VCaP (cell line): Measurements from ENCODE around the gene ERVH48-1.
"Not testable (repeated sequence)": the region's sequence is repeated elsewhere in the genome, so short reads cannot be mapped to it uniquely, and the experiment has no call there.

ENCODE experiments used
- H3K27ac ChIP-seq: fragments of 450-650 bp; 2 replicates; pipeline ENCODE4 v1.5.1; 2017
- TF ChIP-seq, protein P1 (sequence below): fragments of 450-650 bp; conservative IDR thresholded peaks from 2 replicates; pipeline ENCODE4 v1.5.1; 2017; ENCODE audit warnings: mild to moderate bottlenecking, moderate library complexity

ERVH48-1 gene

DNA sequence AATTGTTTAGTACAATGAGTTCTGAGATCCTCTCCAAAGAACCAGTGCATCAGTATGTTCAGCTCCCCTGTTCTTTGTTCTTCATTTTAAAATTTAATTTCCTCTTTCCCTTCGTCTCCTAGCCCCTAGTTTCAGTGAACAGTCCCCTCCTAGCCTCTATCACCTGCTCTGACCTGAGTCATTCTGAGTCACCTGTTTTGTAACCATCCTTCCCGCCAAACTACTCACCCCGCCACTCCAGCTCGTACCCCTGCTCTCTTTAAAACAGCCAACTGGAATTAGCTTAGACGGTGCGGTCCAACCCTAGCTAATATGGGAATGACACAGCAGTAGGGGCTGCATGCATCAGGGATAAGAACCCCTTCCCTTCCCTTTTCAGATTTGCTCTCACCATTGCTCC lies 16.8 kb upstream of the ERVH48-1 start:
- TF ChIP-seq, protein P1, sequence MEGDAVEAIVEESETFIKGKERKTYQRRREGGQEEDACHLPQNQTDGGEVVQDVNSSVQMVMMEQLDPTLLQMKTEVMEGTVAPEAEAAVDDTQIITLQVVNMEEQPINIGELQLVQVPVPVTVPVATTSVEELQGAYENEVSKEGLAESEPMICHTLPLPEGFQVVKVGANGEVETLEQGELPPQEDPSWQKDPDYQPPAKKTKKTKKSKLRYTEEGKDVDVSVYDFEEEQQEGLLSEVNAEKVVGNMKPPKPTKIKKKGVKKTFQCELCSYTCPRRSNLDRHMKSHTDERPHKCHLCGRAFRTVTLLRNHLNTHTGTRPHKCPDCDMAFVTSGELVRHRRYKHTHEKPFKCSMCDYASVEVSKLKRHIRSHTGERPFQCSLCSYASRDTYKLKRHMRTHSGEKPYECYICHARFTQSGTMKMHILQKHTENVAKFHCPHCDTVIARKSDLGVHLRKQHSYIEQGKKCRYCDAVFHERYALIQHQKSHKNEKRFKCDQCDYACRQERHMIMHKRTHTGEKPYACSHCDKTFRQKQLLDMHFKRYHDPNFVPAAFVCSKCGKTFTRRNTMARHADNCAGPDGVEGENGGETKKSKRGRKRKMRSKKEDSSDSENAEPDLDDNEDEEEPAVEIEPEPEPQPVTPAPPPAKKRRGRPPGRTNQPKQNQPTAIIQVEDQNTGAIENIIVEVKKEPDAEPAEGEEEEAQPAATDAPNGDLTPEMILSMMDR: no peak
- no peak overlapping the region for H3K27ac ChIP-seq

DNA sequence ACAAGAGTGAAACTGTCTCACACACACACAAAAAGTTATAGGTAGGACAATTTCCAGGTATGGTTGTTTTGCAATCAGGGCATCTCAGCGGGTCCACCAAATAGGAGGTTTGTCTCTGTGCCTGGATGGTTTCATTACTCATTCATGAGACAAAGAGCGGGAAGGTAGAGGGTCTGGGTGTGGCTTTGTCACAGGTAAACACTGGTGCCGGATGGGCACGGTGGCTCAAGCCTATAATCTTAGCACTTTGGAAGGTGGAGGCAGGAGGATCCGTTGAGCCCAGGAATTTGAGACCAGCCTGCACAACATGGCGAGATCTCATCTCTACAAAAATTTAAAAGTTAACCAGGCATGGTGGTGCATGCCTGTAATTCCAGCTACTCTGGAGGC lies 16.3 kb upstream of the ERVH48-1 start:
- TF ChIP-seq, protein P1: no peak
- no peak overlapping the region for H3K27ac ChIP-seq

DNA sequence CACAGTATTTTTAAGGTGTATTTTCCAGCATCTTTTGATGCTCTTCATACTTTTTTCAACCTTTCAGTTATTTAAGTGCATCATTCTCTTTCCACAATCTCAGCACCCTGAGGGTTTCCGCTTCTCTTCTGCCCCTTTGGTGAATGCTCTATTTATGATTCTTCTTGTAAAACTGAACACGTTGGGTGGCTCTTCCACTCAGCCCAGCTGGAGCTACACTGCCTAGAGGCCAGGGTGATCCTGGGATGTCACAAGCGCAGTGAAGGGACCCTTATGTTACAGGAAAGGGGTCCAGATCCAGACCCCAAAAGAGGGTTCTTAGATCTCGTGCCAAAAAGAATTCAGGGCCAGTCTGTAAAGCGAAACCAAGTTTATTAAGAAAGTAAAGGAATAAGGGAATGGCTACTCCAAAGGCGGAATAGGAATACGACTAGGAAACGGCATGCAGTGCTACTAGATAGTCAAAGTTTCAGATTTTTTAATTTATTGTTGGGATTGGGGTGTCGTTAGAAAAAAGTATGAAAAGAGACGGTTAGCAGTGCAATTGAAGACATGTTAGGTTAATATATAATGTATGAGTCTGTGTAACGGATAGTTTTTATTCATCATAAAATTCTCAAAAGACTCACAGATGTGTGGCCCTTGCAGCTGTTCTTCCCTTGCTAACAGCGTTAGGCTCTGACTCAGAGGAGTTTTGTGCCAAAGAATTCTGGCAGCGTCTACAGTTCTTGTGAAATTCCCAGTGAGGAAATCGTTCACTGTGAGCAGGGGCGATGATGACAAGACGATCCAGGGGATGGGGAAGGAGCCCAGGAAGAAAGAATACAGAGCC lies 14.4 kb upstream of the ERVH48-1 start:
- 0 out of 2 replicates have a peak overlapping the region, but pooled peaks have one; percentile 1 for H3K27ac ChIP-seq
- TF ChIP-seq, protein P1: no peak

DNA sequence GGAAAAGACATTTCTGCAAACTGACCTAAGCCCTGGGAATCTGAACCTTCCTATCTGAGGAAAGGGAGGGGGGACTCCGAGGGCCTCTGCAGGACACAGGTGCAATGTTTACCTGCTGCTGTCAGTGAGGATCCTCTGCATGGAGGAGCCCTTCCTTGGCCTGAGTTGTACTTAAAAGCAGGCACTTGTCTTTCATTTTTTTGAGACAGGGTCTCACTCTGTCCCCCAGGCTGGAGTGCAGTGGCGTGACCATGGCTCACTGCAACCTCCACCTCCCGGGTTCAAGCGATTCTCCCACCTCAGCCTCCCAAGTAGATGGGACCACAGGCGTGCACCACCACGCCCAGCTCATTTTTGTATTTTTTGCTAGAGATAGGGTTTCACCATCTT lies 13.2 kb upstream of the ERVH48-1 start:
- not testable (repeated sequence) for H3K27ac ChIP-seq

DNA sequence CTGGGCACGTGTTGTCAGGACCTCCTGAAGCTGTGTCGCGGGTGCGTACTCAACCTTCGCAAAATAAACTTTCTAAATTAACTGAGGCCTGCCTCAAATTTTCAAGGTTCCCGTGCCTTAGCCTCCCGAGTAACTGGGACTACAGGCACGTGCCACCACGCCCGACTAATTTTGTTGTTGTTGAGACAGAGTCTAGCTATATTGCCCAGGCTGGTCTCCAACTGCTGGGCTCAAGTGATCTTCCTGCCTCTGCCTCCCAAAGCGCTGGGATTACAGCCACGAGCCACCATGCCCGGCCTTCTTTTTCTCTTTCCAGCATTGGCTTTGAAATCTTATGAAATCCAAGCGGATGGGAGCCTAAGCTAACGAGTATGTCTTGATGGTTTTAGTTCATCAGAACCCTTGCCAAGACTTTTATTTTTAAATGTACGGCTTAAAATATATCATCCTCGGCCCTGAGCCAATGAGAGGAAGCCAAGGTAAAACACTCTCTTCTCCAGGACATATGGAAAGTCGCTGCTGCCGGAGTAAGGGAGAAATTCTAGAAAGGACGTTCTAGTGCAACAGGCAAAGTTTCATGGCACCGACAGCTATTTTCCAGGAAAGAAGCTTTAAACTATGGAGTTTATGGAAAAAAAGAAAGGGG lies 12.7 kb upstream of the ERVH48-1 start:
- H3K27ac ChIP-seq: no peak overlapping the region
- TF ChIP-seq, protein P1: no peak

DNA sequence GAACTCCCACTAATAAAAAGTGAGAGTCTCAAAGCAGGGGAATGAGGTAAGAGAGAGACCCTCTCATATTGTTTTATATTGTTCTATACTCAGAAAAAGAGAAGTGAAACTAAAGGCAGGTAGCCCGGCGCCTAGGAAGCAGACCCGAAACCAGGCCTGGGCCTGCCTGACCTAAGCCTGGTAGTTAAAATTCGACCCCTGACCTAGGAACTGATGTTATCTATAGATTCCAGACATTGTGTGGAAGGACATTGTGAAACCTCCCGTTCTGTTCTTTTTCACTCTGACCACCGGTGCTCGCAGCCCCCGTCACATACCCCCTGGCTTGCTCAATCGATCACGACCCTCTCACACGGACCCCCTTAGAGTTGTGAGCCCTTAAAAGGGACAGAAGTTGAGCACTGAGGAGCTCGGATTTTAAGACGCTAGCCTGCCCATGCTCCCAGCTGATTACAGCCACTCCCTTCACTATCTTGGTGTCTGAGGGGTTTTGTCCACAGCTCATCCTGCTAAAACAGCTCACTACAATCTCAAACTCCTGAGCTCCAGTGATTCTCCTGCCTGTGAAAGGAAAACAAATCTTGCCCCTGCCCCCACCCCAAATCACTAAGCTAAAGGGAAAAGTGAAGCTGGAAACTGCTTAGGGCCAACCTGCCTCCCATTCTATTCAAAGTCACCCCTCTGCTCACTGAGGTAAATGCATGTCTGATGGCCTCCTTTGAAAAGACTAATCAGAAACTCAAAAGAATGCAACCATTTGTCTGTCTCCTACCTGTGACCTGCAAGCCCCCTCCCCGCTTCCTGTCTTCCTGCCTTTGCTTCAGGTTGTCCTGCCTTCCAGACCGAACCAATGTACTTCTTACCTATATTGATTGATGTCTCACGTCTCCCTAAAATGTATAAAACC lies 11.9 kb upstream of the ERVH48-1 start:
- H3K27ac ChIP-seq: not testable (repeated sequence)

DNA sequence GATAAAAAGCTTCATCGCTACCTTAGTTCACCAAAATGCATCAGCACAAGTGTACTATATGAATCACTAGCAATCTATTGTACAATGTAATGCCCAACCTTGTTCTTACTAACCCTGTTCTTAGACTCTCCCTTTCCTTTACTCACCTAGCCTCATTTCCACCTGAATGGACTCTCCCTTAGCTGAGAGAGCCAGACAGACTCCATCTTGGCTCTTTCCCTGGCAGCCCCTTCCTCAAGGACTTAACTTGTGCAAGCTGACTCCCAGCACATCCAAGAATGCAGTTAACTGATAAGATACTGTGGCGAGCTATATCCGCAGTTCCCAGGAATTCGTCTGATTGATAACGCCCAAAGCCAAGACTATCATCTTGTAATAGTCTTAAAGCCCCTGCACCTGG lies 10.9 kb upstream of the ERVH48-1 start:
- not testable (repeated sequence) for H3K27ac ChIP-seq

DNA sequence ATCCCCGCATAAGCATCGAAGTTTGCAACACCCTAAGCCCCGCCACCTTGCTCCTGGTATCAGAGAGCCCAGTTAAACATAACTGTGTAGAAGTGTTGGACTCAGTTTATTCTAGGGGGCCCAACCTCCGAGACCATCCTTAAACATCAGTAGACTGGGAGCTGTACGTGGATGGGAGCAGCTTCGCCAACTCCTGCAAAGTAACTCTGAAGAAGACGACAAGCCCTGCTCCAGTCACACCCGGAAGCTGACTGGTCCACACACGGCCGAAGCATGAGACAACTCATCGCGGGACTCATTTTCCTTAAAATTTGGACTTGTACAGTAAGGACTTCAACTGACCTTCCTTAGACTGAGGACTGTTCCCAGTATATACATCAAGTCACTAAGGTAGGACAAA lies 8.5 kb upstream of the ERVH48-1 start:
- H3K27ac ChIP-seq: peak overlapping the region; percentile 49

DNA sequence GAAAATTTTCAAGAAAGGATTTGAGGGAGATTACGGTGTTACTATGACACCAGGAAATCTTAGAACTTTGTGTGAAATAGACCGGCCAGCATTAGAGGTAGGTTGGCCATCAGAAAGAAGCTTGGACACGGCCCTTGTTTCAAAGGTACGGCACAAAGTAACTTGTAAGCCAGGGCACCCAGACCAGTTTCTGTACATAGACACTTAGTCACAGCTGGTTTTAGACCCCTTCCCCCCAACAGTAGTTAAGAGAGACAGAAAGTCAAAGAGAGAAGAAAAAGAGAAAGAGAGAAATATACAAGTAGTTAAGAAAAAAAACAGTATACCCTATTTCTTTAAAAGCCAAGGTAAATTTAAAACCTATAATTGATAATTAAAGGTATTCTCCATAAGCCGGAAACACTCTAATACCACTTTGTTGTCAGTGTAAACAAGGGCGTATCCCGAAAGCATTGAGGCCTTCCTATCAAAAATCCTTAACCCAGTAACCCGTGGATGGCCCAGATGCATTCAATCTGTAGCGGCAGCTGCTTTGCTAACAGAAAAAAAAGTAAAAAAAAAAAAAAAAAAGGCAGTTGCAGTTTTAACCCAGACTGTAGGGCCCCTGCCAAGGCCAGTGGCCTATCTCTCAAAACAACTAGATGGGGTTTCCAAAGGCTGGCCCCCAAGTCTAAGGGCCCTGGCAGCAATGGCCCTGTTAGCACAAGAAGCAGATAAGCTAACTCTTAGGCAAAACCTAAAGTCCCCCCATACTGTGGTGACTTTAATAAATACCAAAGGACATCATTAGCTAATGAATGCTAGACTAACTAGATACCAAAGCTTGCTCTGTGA lies 7.9 kb upstream of the ERVH48-1 start:
- peak overlapping the region; percentile 49 for H3K27ac ChIP-seq

DNA sequence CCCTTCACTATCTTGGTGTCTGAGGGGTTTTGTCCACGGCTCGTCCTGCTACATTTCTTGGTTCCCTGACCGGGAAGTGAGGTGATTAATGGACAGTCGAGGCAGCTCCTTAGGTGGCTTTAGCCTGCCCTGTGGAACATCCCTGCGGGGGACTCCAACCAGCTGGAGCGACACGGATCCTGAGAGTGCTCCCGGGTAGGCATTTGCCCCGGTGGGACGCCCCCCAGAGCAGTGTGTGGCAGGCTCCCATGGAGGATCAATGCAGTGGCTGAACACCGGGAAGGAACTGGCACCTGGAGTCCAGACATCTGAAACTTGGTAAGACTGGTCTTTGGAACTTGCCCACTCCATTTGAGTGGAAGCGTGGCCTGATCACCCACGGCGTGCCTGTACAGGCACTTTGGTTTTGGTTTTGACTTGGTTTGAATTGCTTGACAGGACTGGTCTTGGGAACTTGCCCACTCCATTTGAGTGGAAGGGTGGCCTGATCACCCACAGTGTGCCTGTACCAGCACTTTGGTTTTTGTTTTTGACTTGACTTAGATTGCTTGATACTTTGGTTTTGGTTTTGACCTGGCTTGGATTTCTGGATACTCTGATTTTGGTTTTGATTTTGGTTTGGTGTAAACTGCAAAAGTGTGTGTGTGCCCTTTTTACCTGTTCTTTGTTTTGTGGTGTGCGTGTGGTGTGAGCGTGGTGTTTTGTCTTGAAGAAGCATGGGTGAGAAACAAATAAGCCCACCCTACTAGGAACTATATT lies 7.1 kb upstream of the ERVH48-1 start:
- H3K27ac ChIP-seq: peak overlapping the region; percentile 49
